Stimulated activated naive CD4-positive, alpha-beta T cell (primary cell): ENCODE measurements around the gene COMMD6.

Experiments
- DNase-seq, 6 experiments: peaks; one replicate each; lab custom pipeline; 2025; lab: John Stamatoyannopoulos, UW

The COMMD6 gene

DNA sequence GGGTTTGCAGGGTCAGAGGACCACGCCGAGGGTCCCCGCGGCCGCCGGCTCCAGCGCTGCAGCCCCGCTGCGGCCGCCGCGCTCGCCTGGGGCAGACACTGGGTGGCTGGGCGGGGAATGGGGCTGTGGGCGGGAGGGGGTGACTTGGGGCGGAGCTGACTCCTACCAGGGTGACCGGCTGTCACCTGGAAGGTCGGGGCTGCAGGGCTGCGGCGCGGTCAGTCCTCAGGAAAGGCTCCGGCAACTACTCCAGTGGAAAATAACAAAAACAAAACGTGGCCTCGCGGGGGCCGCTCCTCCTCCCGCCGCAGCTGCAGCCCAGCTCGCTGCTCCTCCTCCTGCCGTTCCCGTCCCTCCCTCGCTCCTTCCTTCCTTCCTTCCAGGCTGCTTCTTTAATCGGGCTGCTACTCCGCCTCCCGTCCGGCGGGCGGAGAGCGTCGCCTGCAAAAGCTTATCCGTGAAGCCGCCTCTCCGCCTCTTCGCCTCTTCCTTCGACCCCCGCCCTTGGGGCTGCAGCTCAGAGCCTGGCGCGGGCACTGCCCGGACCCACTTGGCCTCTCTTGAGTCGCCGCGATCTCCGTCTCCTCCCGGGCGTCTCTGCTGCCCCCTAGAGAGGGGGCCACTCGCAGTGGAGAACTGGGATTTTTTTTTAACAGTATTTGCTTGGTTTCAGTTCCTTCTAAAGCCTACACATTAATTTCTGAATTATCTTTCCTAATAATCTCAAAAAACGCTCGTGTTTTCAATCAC, 55.4 kb downstream of the COMMD6 start, which contains the start of gene TBC1D4:
Gene TBC1D4 (minus strand): TSS at position 100 of the 750 bp plus-strand sequence. CDS start 402 bp downstream, outside the sequence.
- DNase-seq: peak in 5 of 6 experiments; percentile 3 to 42 (median 25)

- DNase-seq: peak in 3 of 6 experiments; percentile 29 to 41 (median 29)
Observed at GRCh38 chr13:75481176-75482069, 56.2 kb downstream of the COMMD6 start.

DNA sequence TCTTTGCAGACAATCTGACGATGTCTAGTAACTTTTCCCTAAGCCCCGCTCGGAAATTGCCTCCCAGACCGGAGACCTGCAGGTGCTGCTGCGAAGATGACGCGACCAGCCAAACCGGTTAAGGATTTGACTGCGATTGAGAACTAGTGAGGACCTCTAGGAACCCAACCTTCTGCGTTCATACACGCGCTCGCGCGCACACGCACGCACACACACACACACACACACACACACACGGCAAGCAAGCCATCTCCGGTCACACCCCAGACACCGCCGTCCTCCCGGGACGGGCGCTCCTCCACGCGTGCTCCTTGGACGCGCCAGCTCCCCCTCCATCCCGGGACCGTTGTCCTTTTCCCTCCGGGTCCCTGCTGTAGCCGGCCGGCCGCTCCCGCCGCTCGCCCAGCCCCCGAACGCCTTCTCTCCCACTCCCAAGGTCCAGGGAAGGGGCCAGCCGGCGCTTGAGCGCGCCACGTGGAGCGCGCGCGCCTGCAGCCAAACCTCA, 56.9 kb downstream of the COMMD6 start:
- peak in 2 of 6 experiments; percentile 9 to 12 for DNase-seq

- DNase-seq: no peak
Observed at GRCh38 chr13:75479102-75479740, 58.4 kb downstream of the COMMD6 start.

- no peak for DNase-seq
Observed at GRCh38 chr13:75478659-75479058, 59.0 kb downstream of the COMMD6 start.
